Stimulated activated CD4-positive, alpha-beta T cell treated with anti-CD3 and anti-CD28 coated beads, Interleukin-12 subunit alpha, Interleukin-12 subunit beta, amount 100 ng/mL, for 24 hours (primary cell): Measurements from ENCODE around the gene CCDC170.

Experiments
- DNase-seq, 2 experiments: peaks; one replicate each; pipeline ENCODE4 v3.0.0-alpha.2; 2020; ENCODE audit warnings: low read depth in 2 of 2

Gene CCDC170

DNA sequence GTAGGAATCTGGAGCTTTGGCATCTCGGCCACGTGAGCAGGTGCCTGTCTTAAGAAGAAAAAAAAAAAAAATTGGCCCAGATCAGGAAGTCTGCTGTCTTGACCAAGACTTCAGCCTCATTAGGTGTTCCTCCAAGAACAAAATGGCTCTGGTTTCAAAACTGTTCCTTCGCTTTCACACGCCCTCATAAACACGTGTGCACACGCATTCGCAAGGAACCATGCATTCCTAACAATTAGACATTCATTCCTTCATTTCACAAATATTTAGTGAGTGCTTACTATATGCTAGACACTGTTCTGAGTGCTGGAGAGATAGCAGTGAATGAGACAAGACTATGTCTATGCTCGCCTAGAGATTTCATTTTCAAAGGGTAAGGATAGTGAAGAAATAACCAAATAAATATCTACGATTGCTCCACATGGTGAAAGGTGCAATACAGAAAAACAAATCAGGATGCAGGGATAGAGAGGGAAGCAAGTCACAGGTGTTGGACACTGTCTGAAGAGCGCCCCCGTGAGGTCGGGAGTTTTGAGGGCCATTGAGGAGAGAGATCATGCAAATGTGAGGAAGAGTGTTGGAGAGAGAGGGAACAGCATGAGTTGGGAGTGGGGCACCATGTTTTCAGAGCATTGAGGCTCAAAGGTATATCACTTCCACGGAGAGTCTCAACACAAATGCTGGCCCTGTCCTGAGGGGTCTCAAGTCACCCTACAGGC is 53.3 kb downstream of the CCDC170 start:
- no peak for DNase-seq

GRCh38 chr6:151548201-151548600 is 54.4 kb downstream of the CCDC170 start:
- no peak for DNase-seq

- no peak for DNase-seq
These were observed 56.0 kb downstream of the CCDC170 start for GRCh38 chr6:151549790-151550189.

DNA sequence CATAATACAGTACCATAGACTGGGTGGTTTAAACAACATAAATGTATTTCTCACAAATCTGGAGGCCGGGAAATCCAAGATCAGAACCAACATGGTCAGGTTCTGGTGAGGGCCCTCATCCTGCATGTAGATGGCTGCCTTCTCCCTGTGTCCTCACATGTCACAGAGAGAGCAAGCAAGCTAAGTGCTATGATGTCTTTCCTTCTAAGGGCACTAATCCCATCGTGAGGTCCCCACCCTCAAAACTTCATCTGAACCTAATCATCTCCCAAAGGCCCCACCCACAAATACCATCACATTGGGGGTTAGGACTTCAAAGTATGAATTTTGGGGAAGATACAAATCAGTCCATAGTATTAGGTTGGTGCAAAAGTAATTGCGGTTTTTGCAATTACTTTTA is 56.8 kb downstream of the CCDC170 start:
- DNase-seq = no peak

- DNase-seq = no peak
These were observed 57.5 kb downstream of the CCDC170 start for GRCh38 chr6:151551223-151551857.

DNA sequence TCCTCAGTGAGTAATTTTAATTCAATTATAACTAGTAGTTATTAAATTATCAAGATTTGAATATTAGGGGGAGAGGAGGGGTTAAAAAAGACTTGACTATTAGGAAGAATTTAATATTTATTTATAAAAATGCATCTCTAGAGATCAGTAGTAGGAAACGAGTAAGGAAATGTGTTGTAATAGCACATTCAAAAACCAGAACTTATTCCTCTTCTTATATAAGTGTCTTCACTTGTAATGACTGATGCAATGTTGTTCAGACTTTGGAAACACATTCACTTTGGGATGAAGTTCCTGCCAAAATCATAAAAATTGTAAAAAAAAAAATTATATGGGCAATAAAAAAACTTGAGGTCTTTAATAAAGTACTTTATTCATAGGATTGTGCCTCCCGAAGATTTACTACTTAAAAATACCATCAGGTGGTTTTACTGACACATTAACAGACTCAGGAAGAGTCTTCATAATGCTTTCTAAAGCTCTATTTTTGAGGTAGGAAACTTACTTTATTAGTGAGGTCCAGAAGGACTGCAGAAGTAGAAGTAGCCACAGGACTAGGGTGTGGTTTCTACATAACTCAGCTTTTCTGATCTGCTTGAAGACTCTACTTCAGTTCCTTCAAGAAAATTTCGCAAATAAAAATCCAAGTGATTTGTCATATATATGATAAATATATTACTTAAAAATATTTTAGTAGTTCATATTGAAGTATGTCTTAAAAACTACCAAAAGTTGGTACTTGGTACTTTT is 59.8 kb downstream of the CCDC170 start:
- no peak for DNase-seq

- no peak for DNase-seq
These were observed 67.4 kb downstream of the CCDC170 start for GRCh38 chr6:151561238-151561637.

GRCh38 chr6:151564654-151565053 is 70.8 kb downstream of the CCDC170 start:
- no peak for DNase-seq

- no peak for DNase-seq
These were observed 72.1 kb downstream of the CCDC170 start for GRCh38 chr6:151565940-151566339.

DNA sequence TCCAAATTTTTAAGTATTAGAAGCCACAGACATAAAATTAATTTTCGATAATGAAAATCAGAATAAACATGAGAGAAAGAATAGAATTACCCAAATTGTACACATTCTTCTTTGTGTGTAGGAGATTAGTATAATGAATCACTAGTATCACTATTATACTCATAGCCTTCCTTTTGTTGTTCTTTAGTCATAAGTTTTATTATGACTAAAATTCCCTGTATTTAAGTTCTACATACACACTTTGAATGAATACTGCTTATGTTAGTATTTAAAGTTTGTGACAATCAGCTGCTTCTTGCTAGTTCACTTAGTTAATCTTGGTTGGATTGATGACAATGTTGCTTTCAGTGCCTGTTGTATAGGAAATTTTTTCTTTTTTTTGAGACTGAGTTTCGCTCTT is 72.7 kb downstream of the CCDC170 start:
- no peak for DNase-seq

GRCh38 chr6:151576633-151577032 is 82.8 kb downstream of the CCDC170 start:
- DNase-seq = no peak

DNA sequence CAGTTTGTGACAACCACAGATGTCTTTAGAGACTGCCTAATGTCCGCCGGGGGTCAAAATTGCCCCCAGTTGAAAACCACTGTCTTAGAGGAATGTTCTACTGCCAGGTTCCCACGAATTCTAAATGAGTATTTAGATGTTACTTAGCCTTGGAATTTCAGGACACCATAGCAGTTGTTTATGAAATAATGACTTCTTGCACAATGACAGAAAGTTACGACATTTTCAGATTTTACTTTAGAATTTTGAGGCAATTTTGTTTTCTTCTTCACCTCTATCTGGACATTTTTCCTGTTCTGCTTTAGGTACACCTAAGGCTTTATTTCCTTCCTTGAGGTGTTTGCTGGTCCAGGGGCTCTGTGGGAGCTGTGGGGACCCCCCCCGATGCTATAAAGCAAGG is 83.4 kb downstream of the CCDC170 start:
- DNase-seq = no peak

DNA sequence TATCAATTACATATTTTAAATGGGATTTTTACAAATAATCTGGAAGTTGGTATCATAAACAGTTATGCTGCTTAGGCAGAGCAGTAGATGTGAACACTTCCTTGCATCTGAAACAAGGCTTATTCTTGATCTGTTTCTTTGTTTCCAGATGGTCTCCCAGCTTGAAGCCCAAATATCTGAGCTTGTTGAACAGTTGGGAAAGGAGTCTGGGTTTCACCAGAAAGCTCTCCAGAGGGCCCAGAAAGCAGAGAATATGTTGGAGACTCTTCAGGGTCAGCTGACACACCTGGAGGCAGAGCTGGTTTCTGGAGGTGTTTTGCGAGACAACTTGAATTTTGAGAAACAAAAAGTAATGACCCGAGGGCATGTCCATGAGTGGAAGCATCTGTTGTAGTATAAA is 91.9 kb downstream of the CCDC170 start:
- no peak for DNase-seq

GRCh38 chr6:151589667-151590066 is 95.8 kb downstream of the CCDC170 start:
- no peak for DNase-seq

- DNase-seq = no peak
These were observed 96.9 kb downstream of the CCDC170 start for GRCh38 chr6:151590742-151591141.

DNA sequence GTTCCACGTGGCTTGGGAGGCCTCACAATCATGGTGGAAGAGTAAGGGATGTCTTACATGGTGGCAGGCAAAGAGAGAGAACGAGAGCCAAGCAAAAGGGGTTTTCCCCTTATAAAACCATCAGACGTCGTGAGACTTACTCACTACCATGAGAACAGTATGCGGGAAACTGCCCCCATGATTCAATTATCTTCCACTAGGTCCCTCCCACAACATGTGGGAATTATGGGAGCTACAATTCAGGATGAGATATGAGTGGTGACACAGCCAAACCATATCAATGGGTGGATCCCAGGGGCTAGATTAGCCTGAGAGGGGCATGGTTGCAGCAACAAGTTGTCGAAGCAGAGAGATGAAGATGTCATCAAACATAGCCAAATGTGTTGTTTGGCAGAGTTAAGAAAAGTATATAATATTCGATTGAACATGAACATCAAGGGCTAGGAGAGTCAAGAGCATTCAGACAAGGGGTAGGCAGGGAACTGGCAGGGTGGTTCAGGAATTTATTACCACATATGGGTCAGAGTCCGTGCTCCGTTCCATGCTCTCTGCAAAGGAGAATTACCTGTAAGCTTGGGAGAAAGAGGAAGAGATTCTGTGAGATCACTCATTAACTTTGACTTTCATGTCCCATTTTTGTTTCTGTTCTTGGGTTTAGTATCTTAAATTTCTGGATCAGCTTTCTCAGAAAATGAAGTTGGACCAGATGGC is 98.8 kb downstream of the CCDC170 start:
- DNase-seq = no peak

- no peak for DNase-seq
These were observed 115.5 kb downstream of the CCDC170 start for GRCh38 chr6:151609146-151609902.

DNA sequence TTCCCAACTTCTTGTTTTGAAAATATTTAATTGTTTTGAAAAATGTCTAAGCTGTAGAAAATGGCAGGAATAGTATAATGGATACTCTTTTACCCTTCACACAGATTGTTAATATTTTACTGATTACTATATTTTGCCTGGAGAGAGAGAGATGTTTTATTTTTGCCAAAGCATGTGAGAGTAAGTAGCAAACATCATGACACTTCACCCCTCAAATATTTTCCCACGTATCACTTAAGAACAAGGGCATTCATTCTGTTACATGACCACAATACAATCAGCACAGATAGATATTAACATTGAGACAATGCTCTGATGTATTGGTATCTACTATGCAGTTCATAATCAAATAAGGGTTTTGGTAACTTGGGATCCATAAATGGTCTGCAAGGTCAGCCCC is 116.5 kb downstream of the CCDC170 start:
- no peak for DNase-seq

- no peak for DNase-seq
These were observed 120.8 kb downstream of the CCDC170 start for GRCh38 chr6:151614630-151615029.

DNA sequence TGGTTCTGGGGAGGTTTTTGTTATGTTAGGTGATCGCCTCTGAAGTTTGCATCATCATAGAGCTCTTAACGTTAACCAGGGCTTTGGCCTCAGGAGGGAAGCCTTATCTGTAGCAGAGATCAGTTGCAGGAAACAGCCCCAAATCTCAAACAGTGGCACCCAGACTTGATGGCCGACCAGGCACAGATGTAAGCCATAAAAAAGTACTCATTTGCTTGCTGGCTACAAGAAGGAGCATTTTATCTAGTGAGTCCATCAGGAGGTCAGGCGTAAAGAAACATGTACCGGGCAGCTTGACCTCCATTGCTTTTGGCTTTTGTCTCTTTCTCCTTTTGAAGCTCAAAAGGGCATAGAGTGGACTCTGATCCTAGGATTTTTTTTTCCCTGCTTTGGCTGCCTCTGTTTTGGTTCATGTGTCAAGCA is 122.3 kb downstream of the CCDC170 start:
- DNase-seq = no peak

GRCh38 chr6:151616600-151616999 is 122.8 kb downstream of the CCDC170 start:
- DNase-seq = no peak

GRCh38 chr6:151617539-151617938 is 123.7 kb downstream of the CCDC170 start:
- no peak for DNase-seq
